B cell (primary cell): Measurements from ENCODE around the gene HIC1.

Experiments used
- EZH2 ChIP-seq: IDR thresholded peaks from 2 replicates; pipeline ENCODE4 v1.6.1; 2012; ENCODE audit warnings: borderline replicate concordance, low read depth, mild to moderate bottlenecking, moderate library complexity, low read length; ENCODE audit not compliant: insufficient read depth, poor library complexity, severe bottlenecking
- TF ChIP-seq, protein P1 (sequence below): fragments of 200-600 bp; IDR thresholded peaks from one replicate; pipeline ENCODE4 v1.8.0; 2022; ENCODE audit warnings: antibody characterized with exemption, mild to moderate bottlenecking

DNA sequence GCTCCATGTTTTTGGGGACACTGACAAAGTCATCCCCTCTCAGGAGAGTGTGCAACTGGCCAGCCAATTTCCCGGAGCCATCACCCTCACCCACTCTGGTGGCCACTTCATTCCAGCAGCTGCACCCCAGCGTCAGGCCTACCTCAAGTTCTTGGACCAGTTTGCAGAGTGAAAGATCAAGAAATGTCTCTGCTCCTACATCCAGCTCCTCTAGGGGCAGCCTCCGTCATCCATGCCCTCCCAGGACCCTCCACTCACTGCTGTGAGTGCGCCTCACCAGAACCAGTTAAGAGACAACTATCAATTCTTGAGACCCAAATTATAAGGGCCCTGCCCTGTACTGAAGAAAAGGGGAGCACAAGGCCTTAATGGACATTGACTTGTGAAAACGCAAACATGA, 12.0 kb upstream of the HIC1 start:
- TF ChIP-seq, protein P1, sequence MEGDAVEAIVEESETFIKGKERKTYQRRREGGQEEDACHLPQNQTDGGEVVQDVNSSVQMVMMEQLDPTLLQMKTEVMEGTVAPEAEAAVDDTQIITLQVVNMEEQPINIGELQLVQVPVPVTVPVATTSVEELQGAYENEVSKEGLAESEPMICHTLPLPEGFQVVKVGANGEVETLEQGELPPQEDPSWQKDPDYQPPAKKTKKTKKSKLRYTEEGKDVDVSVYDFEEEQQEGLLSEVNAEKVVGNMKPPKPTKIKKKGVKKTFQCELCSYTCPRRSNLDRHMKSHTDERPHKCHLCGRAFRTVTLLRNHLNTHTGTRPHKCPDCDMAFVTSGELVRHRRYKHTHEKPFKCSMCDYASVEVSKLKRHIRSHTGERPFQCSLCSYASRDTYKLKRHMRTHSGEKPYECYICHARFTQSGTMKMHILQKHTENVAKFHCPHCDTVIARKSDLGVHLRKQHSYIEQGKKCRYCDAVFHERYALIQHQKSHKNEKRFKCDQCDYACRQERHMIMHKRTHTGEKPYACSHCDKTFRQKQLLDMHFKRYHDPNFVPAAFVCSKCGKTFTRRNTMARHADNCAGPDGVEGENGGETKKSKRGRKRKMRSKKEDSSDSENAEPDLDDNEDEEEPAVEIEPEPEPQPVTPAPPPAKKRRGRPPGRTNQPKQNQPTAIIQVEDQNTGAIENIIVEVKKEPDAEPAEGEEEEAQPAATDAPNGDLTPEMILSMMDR: no peak
- no peak for TF ChIP-seq EZH2
